ENCODE data around the gene HMGCL. TPM values are rescaled to one million over a fixed set of nuclear protein-coding genes. Genes with fewer than 3 reads are reported as not detected.
"Not testable (repeated sequence)": the region's sequence is repeated elsewhere in the genome, so short reads cannot be mapped to it uniquely, and the experiment has no call there.

The HMGCL gene
- total RNA-seq, 2 donors from 2014 or later = 44.1 to 47.4 TPM

GRCh38 chr1:23823767-23824166 lies 1.5 kb downstream of the HMGCL start:
- H3K4me1 Mint-ChIP-seq (ENCODE audit: low read depth) = peaks cover 27% of the 10 kb centered on the region
- peaks cover 0 to 7% of the 10 kb centered on the region in 2 donors for H3K36me3 Mint-ChIP-seq (ENCODE audit: insufficient read depth in 2 of 2)
- no peaks in the 10 kb centered on the region for H3K9me3 Mint-ChIP-seq
- peak overlapping the region; percentile 95 to 97 for H3K4me3 Mint-ChIP-seq
- H3K27me3 Mint-ChIP-seq (ENCODE audit: low read depth) = no peaks in the 10 kb centered on the region
- DNase-seq (no peak), ATAC-seq (replicated peaks in 1 of 2) (no peak)
- H3K27ac Mint-ChIP-seq = peak overlapping the region; percentile 68

DNA sequence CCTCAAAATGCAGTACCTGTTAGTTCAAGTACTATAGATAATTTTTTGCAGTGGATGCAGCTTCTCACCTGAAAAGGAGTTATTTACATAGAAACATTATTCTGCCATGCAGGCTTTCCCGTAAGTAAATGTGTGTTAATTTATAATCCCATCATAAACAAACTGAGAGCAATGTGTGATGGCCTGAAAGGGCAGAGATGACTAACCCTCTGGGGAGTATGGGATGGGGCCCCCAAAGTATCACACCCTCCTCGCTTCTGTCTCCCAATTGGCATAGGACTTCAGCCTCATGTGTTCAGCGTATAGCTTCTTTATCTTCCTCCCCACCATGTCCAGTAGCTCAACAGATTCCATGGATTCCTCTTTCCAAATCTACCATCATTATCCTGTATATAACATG lies 7.6 kb downstream of the HMGCL start:
- ATAC-seq (replicated peaks in 1 of 2) (no peak), DNase-seq (no peak)
- H3K4me3 Mint-ChIP-seq = no peak overlapping the region
- H3K9me3 Mint-ChIP-seq = no peaks in the 10 kb centered on the region
- peaks cover 7% of the 10 kb centered on the region for H3K4me1 Mint-ChIP-seq (ENCODE audit: low read depth)
- peaks cover 5 to 6% of the 10 kb centered on the region in 2 donors for H3K36me3 Mint-ChIP-seq (ENCODE audit: insufficient read depth in 2 of 2)
- no peak overlapping the region for H3K27ac Mint-ChIP-seq
- H3K27me3 Mint-ChIP-seq (ENCODE audit: low read depth) = no peaks in the 10 kb centered on the region

- H3K27me3 Mint-ChIP-seq (ENCODE audit: low read depth) = no peaks in the 10 kb centered on the region
- ATAC-seq (replicated peaks in 1 of 2) = no peak
- DNase-seq = no peak
- H3K36me3 Mint-ChIP-seq (ENCODE audit: insufficient read depth in 2 of 2) = peaks cover 5 to 6% of the 10 kb centered on the region in 2 donors
- no peak overlapping the region for H3K27ac Mint-ChIP-seq
- no peak overlapping the region for H3K4me3 Mint-ChIP-seq
- H3K4me1 Mint-ChIP-seq (ENCODE audit: low read depth) = peaks cover 7% of the 10 kb centered on the region
- H3K9me3 Mint-ChIP-seq = no peaks in the 10 kb centered on the region
Measured at GRCh38 chr1:23816906-23817305, 8.3 kb downstream of the HMGCL start.

GRCh38 chr1:23816361-23816760 lies 8.9 kb downstream of the HMGCL start:
- H3K9me3 Mint-ChIP-seq = no peaks in the 10 kb centered on the region
- no peak overlapping the region for H3K4me3 Mint-ChIP-seq
- no peaks in the 10 kb centered on the region for H3K27me3 Mint-ChIP-seq (ENCODE audit: low read depth)
- ATAC-seq (replicated peaks in 1 of 2) (no peak), DNase-seq (no peak)
- H3K4me1 Mint-ChIP-seq (ENCODE audit: low read depth) = peaks cover 7% of the 10 kb centered on the region
- peaks cover 5 to 6% of the 10 kb centered on the region in 2 donors for H3K36me3 Mint-ChIP-seq (ENCODE audit: insufficient read depth in 2 of 2)
- no peak overlapping the region for H3K27ac Mint-ChIP-seq

DNA sequence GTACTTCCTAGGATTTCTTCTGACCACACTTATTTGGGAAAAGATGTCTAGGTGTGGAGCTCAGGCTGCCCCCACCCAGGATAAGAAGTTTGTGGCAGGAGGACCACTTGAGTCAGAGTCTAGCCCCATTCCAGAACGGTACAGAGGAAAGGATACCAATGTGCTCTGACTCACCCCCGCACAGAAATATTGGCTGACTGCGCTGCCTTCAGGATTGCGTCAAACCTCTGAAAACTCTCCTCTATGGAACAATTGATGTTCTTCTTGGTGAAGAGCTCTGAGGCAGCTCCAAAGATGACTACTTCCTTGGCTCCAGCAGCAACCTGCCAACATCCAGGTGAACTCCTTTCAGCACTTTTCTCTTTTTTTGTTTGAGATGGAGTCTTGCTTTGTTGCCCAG lies 11.2 kb downstream of the HMGCL start:
- H3K36me3 Mint-ChIP-seq (ENCODE audit: insufficient read depth in 2 of 2) = peaks cover 2 to 5% of the 10 kb centered on the region in 2 donors
- H3K27ac Mint-ChIP-seq = no peak overlapping the region
- H3K9me3 Mint-ChIP-seq = no peaks in the 10 kb centered on the region
- peaks cover 19% of the 10 kb centered on the region for H3K4me1 Mint-ChIP-seq (ENCODE audit: low read depth)
- ATAC-seq (replicated peaks in 1 of 2) (no peak), DNase-seq (no peak)
- no peaks in the 10 kb centered on the region for H3K27me3 Mint-ChIP-seq (ENCODE audit: low read depth)
- no peak overlapping the region for H3K4me3 Mint-ChIP-seq

DNA sequence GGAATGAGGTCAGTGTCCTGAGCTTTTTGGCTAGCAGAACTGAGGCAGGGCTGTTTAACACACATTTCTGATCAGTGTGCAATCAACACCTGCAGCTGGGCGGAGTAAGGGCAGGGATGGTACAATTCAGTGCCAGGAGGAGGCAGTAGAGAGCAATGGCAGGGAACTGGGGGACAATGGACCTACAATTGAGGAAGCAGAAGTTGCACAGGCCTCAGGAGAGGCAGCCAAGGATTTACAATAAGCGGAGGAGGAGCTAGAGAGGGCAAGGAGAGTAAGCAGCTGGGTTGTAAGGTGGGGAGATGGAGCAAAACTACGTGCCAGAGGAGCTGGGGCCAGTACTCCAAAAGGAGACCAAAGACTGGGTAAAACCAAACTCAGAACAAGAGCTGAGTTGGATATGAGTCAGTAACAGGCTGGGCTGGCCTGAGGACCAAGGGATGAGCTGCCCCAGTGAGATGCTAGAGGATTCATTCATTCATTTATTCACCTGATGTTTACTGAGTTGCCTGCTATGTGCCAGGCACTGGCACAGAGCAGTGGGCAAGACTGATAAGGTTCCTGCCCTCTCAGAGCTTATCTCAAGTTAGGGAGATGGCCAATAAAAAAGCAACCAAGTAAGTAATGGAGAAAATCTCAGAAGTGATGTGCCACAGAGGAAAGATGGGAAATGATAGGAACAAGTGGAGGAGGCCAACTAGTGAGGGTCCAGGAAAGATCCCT lies 14.2 kb downstream of the HMGCL start:
- H3K27ac Mint-ChIP-seq = no peak overlapping the region
- H3K27me3 Mint-ChIP-seq (ENCODE audit: low read depth) = no peaks in the 10 kb centered on the region

DNA sequence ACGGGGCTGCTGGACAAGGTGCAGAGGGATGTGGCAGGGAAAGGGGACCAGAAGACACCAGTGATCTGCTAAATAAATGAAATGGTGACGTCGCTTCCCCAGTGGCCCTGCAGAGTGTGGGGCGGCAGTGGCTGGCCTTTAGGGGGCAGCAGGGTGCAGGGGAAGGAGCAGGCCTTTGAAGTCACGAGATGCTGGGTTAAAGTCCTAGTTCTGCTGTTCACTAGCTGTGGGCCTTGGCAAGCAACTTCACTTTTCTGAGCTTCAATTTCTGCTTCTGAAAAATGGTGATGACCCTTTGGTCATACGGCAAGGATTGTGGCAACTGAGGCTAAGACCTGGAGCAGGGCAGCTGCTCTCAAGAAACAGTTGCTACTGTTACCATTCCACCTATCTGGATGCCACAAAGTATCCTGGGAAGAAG lies 15.5 kb downstream of the HMGCL start:
- H3K36me3 Mint-ChIP-seq (ENCODE audit: insufficient read depth in 2 of 2) = peaks cover 2% of the 10 kb centered on the region in 2 donors
- no peaks in the 10 kb centered on the region for H3K27me3 Mint-ChIP-seq (ENCODE audit: low read depth)
- H3K27ac Mint-ChIP-seq = no peak overlapping the region
- ATAC-seq (replicated peaks in 1 of 2) (peak; percentile 89 to 93), DNase-seq (peak; percentile 84 to 88)
- H3K4me3 Mint-ChIP-seq = no peak overlapping the region
- H3K9me3 Mint-ChIP-seq = no peaks in the 10 kb centered on the region
- peaks cover 12% of the 10 kb centered on the region for H3K4me1 Mint-ChIP-seq (ENCODE audit: low read depth)

More for the DNA sequence above, 14.2 kb downstream of the HMGCL start:
- peak; percentile 57 to 71 for ATAC-seq (replicated peaks in 1 of 2)
- Mint-ChIP-seq H3K9me3 (no peaks in the 10 kb centered on the region), H3K4me1 (ENCODE audit: low read depth) (peaks cover 12% of the 10 kb centered on the region), H3K36me3 (ENCODE audit: insufficient read depth in 2 of 2) (peaks cover 2% of the 10 kb centered on the region in 2 donors), H3K4me3 (no peak overlapping the region)
- peak; percentile 60 for DNase-seq

GRCh38 chr1:23807453-23807852 lies 17.8 kb downstream of the HMGCL start:
- Mint-ChIP-seq H3K27ac (peak overlapping the region; percentile 1), H3K36me3 (ENCODE audit: insufficient read depth in 2 of 2) (no peaks in the 10 kb centered on the region), H3K27me3 (ENCODE audit: low read depth) (no peaks in the 10 kb centered on the region), H3K4me1 (ENCODE audit: low read depth) (peaks cover 12% of the 10 kb centered on the region), H3K9me3 (no peaks in the 10 kb centered on the region), H3K4me3 (no peak overlapping the region)
- DNase-seq (no peak), ATAC-seq (replicated peaks in 1 of 2) (no peak)

DNA sequence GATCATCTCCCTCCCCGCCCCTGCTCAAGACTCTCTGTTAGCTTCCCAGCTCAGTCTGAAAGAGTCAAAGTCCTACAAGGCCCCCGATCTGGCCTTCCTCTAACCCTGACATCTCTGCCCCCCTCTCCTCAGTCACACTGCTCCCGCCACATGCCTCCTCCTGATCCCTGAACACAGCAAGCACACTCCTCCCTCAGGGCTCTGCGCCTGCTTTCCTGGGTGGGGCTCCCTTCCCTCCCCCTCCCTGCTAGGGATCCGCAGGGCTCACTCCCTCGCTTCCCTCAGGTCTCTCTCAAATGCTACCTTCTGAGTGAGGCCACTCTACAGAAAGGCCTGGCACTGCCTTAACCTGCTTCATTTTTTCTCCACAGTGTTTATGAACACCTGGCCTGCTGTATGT lies 18.9 kb downstream of the HMGCL start:
- H3K36me3 Mint-ChIP-seq (ENCODE audit: insufficient read depth in 2 of 2) = no peaks in the 10 kb centered on the region
- H3K27me3 Mint-ChIP-seq (ENCODE audit: low read depth) = no peaks in the 10 kb centered on the region
- no peak overlapping the region for H3K4me3 Mint-ChIP-seq
- H3K27ac Mint-ChIP-seq = peak overlapping the region; percentile 35
- no peak for DNase-seq
- H3K9me3 Mint-ChIP-seq = no peaks in the 10 kb centered on the region
- peaks cover 16% of the 10 kb centered on the region for H3K4me1 Mint-ChIP-seq (ENCODE audit: low read depth)
- ATAC-seq (replicated peaks in 1 of 2) = no peak

GRCh38 chr1:23805025-23805424 lies 20.2 kb downstream of the HMGCL start:
- H3K36me3 Mint-ChIP-seq (ENCODE audit: insufficient read depth in 2 of 2) = no peaks in the 10 kb centered on the region
- H3K27ac Mint-ChIP-seq = no peak overlapping the region
- DNase-seq (no peak), ATAC-seq (replicated peaks in 1 of 2) (no peak)
- H3K4me1 Mint-ChIP-seq (ENCODE audit: low read depth) = peaks cover 5% of the 10 kb centered on the region
- no peak overlapping the region for H3K4me3 Mint-ChIP-seq
- H3K27me3 Mint-ChIP-seq (ENCODE audit: low read depth) = no peaks in the 10 kb centered on the region
- no peaks in the 10 kb centered on the region for H3K9me3 Mint-ChIP-seq

GRCh38 chr1:23804183-23804835 lies 20.9 kb downstream of the HMGCL start:
- Mint-ChIP-seq H3K27ac (no peak overlapping the region), H3K4me3 (no peak overlapping the region), H3K36me3 (ENCODE audit: insufficient read depth in 2 of 2) (no peaks in the 10 kb centered on the region), H3K9me3 (no peaks in the 10 kb centered on the region), H3K27me3 (ENCODE audit: low read depth) (no peaks in the 10 kb centered on the region), H3K4me1 (ENCODE audit: low read depth) (peaks cover 10% of the 10 kb centered on the region)
- ATAC-seq (replicated peaks in 1 of 2) (no peak), DNase-seq (no peak)

GRCh38 chr1:23803674-23804073 lies 21.6 kb downstream of the HMGCL start:
- DNase-seq = no peak
- Mint-ChIP-seq H3K4me1 (ENCODE audit: low read depth) (peaks cover 16% of the 10 kb centered on the region), H3K27ac (no peak overlapping the region), H3K4me3 (no peak overlapping the region), H3K36me3 (ENCODE audit: insufficient read depth in 2 of 2) (no peaks in the 10 kb centered on the region), H3K9me3 (no peaks in the 10 kb centered on the region), H3K27me3 (ENCODE audit: low read depth) (no peaks in the 10 kb centered on the region)
- ATAC-seq (replicated peaks in 1 of 2) = no peak

DNA sequence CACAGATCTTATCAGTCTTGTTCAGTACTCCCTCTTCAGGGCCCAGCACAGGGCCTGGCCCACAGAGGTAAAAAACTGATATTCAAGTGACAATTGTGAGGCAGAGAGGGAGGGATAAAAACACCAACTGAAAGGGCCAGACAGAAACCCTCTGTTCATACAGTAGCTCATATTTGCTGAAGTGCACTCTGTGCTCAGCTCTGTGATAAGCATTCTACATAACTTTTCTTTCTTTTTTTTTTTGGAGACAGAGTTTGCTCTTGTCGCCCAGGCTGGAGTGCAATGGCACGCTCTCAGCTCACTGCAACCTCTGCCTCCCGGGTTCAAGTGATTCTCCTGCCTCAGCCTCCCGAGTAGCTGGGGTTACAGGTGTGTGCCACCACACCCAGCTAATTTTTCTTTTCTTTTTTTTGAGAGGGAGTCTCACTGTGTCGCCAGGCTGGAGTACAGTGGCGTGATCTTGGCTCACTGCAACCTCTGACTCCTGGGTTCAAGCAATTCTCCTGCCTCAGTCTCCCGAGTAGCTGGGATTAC lies 22.4 kb downstream of the HMGCL start:
- H3K36me3 Mint-ChIP-seq (ENCODE audit: insufficient read depth in 2 of 2); H3K9me3 Mint-ChIP-seq; ATAC-seq (replicated peaks in 1 of 2); H3K27ac Mint-ChIP-seq; H3K27me3 Mint-ChIP-seq (ENCODE audit: low read depth); DNase-seq: not testable (repeated sequence)
- Mint-ChIP-seq H3K4me3 (peak overlapping the region in 1 of 2 donors; percentile 37), H3K4me1 (ENCODE audit: low read depth) (peaks cover 16% of the 10 kb centered on the region)
